ENCODE data around the gene GRID1.

The GRID1 gene

DNA sequence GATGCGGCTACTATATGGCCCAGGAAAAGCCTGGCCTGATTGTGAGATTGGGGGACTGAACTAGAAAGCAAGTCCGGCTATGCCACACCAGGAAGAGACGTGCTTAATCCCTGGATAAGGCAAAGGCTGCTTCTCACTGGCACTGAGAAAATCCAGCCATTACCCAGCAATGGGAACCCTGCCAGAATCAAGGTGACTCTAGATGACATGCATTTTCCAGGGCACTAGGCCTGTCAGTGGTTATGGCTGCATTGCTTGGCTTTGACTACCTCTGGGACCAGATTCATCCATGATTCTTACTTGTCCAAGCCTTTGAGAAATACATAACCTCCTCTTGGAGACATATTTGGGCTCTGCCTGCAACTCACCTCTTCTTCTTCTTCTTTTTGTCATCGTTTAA lies 317.2 kb downstream of the GRID1 start:
- Histone ChIP-seq H3K36me3 (ENCODE audit: control insufficient read depth, insufficient read depth, low read length, severe bottlenecking) (no peaks in the 10 kb centered on the region), H3K9ac (ENCODE audit: low read length) (no peak overlapping the region), H3K4me3 (ENCODE audit: low read length) (no peak overlapping the region), H3K4me1 (ENCODE audit: control insufficient read depth, insufficient read depth, low read length) (no peaks in the 10 kb centered on the region), H3K9me3 (ENCODE audit: control insufficient read depth, low read length) (no peaks in the 10 kb centered on the region), H3K27me3 (replicated peaks; ENCODE audit: control insufficient read depth, insufficient read depth, low read length) (no peaks in the 10 kb centered on the region)
- no peak for DNase-seq (ENCODE audit: low read depth)

DNA sequence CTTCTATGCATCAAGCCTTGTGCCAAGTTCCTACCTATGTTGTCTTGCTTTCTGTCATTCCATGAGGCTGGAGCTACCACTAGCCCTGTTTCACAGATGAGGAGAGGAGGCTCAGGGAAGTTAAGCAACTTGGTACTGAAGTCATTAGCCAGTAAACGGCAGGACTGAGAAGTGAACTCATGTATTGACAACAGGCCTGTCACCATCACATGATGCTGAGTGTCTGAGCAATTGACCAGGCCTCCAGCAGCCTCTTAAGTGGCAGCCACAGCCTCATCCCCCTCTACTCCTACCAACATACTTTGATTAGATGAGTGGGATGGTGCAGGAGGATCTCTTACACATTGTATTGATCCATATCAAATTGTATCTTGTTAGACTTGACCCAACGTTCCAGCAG lies 317.6 kb downstream of the GRID1 start:
- DNase-seq (ENCODE audit: low read depth) = no peak
- Histone ChIP-seq H3K9ac (ENCODE audit: low read length) (no peak overlapping the region), H3K4me3 (ENCODE audit: low read length) (no peak overlapping the region), H3K9me3 (ENCODE audit: control insufficient read depth, low read length) (no peaks in the 10 kb centered on the region), H3K27me3 (replicated peaks; ENCODE audit: control insufficient read depth, insufficient read depth, low read length) (no peaks in the 10 kb centered on the region), H3K4me1 (ENCODE audit: control insufficient read depth, insufficient read depth, low read length) (no peaks in the 10 kb centered on the region), H3K36me3 (ENCODE audit: control insufficient read depth, insufficient read depth, low read length, severe bottlenecking) (no peaks in the 10 kb centered on the region)

DNA sequence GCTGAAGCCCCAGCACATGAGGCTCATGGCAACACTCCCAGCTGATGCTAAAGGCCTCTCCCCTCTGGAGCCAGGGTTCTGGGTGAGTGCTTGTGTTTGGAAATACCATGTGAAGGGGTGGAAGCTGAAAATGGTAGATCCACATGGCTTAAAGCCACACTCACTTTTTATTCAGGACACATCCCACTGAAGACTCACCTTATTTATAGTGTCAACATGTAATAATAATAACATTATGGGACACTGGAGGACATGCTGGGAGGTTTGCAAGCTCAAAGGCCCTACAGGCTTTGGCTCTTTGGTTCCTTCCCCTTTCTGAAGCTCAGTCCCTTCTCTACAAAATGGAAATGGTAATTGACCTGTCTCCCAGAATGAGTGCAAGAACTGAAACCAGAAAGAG lies 318.0 kb downstream of the GRID1 start:
- no peak for DNase-seq (ENCODE audit: low read depth)
- Histone ChIP-seq H3K9me3 (ENCODE audit: control insufficient read depth, low read length) (no peaks in the 10 kb centered on the region), H3K4me1 (ENCODE audit: control insufficient read depth, insufficient read depth, low read length) (no peaks in the 10 kb centered on the region), H3K9ac (ENCODE audit: low read length) (no peak overlapping the region), H3K27me3 (replicated peaks; ENCODE audit: control insufficient read depth, insufficient read depth, low read length) (no peaks in the 10 kb centered on the region), H3K36me3 (ENCODE audit: control insufficient read depth, insufficient read depth, low read length, severe bottlenecking) (no peaks in the 10 kb centered on the region), H3K4me3 (ENCODE audit: low read length) (no peak overlapping the region)

DNA sequence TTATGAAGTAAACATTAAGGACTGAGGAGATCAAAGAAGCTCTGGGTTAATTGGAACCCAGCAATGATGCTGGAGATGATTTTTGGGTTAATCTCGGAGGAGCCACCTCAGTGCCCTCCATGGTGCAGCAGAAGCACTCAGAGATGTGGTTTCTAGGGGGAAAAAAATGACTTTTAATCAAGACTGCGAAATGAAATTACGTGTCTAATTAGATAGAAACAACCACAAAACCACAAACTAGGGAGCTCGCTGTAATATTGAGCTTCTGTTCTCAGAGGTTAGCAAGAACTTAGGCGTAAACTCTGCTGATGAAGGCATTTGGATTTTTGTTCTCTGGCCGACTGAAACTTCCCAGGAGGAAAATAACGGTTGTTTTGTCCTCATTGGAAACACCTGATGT lies 319.0 kb downstream of the GRID1 start:
- H3K4me3 ChIP-seq (ENCODE audit: low read length) = no peak overlapping the region
- DNase-seq (ENCODE audit: low read depth) = no peak
- no peak overlapping the region for H3K9ac ChIP-seq (ENCODE audit: low read length)
- no peaks in the 10 kb centered on the region for H3K4me1 ChIP-seq (ENCODE audit: control insufficient read depth, insufficient read depth, low read length)
- no peaks in the 10 kb centered on the region for H3K36me3 ChIP-seq (ENCODE audit: control insufficient read depth, insufficient read depth, low read length, severe bottlenecking)
- no peaks in the 10 kb centered on the region for H3K9me3 ChIP-seq (ENCODE audit: control insufficient read depth, low read length)
- no peaks in the 10 kb centered on the region for H3K27me3 ChIP-seq (replicated peaks; ENCODE audit: control insufficient read depth, insufficient read depth, low read length)

DNA sequence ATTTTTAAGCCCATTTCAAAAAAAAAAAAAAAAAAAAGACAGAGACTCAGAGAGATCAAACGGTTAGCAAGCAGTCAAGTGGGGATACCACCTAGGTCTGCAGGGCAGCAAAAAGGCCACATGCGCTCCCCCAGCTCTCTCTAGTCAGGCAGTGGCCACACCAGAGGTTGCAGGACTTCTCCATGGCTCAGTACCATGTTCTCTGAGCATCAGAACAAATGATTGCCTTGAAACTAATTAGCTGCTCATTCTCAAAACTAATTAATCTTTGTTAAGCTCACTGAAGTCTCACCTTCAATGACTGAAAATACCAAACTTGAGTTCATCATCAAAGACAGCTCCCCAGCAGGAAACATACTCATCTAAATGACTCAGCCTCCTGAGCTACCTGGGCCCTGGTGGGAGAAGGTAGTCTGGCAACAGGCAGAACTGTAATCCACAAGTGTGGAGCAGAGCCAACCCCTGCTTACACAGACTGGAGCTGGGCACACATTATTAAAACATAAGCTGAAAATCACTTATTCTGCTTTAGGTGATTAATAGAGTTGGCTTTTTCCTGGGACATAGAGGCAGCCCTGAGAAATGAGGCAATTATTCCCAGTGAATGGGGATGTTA lies 319.6 kb downstream of the GRID1 start:
- H3K4me1 ChIP-seq (ENCODE audit: control insufficient read depth, insufficient read depth, low read length) = no peaks in the 10 kb centered on the region
- H3K27me3 ChIP-seq (replicated peaks; ENCODE audit: control insufficient read depth, insufficient read depth, low read length) = no peaks in the 10 kb centered on the region
- DNase-seq (ENCODE audit: low read depth) = no peak
- H3K9me3 ChIP-seq (ENCODE audit: control insufficient read depth, low read length) = no peaks in the 10 kb centered on the region
- H3K4me3 ChIP-seq (ENCODE audit: low read length) = no peak overlapping the region
- no peak overlapping the region for H3K9ac ChIP-seq (ENCODE audit: low read length)
- no peaks in the 10 kb centered on the region for H3K36me3 ChIP-seq (ENCODE audit: control insufficient read depth, insufficient read depth, low read length, severe bottlenecking)

DNA sequence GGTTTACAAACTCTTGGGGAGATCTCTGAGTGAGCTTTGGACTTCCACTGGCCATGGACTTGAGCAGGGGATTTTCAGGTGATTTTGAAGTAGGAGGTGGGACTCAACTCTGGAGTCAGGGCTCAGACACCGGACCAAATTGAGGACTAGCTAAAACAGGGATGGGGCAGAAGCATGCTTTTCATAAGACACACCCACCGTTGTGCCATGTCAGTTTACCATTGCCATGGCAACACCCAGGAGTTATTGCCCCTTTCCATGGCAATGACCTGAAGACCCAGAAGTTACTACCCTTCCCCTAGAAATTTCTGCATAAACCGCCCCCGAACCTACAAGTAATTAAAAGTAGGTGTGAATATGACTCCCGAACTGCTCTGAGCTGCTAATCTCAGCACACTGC lies 320.7 kb downstream of the GRID1 start:
- Histone ChIP-seq H3K36me3 (ENCODE audit: control insufficient read depth, insufficient read depth, low read length, severe bottlenecking) (no peaks in the 10 kb centered on the region), H3K9ac (ENCODE audit: low read length) (no peak overlapping the region), H3K4me1 (ENCODE audit: control insufficient read depth, insufficient read depth, low read length) (no peaks in the 10 kb centered on the region), H3K27me3 (replicated peaks; ENCODE audit: control insufficient read depth, insufficient read depth, low read length) (no peaks in the 10 kb centered on the region), H3K4me3 (ENCODE audit: low read length) (no peak overlapping the region), H3K9me3 (ENCODE audit: control insufficient read depth, low read length) (no peaks in the 10 kb centered on the region)
- DNase-seq (ENCODE audit: low read depth) = no peak

DNA sequence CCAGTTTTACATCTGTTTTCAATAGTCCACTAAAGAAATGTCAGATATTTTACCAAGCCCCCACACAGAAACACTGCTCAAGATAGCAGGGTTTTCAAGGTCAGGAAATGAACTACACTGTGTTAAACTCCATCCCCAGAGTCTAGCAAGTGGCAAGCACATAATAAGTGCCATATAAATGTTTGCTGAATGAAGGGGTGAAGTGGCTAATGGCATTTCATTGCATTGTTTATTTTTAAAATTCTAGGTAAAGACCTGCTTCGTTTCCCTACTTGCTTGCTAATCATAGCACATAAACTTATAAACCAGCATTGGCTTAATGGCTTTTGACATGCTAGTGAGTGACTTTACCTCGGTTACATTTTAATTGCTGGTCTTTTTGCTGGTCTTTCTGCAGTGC lies 322.6 kb downstream of the GRID1 start:
- no peaks in the 10 kb centered on the region for H3K27me3 ChIP-seq (replicated peaks; ENCODE audit: control insufficient read depth, insufficient read depth, low read length)
- H3K9me3 ChIP-seq (ENCODE audit: control insufficient read depth, low read length) = no peaks in the 10 kb centered on the region
- H3K9ac ChIP-seq (ENCODE audit: low read length) = no peak overlapping the region
- H3K4me1 ChIP-seq (ENCODE audit: control insufficient read depth, insufficient read depth, low read length) = no peaks in the 10 kb centered on the region
- no peaks in the 10 kb centered on the region for H3K36me3 ChIP-seq (ENCODE audit: control insufficient read depth, insufficient read depth, low read length, severe bottlenecking)
- DNase-seq (ENCODE audit: low read depth) = no peak
- H3K4me3 ChIP-seq (ENCODE audit: low read length) = no peak overlapping the region

DNA sequence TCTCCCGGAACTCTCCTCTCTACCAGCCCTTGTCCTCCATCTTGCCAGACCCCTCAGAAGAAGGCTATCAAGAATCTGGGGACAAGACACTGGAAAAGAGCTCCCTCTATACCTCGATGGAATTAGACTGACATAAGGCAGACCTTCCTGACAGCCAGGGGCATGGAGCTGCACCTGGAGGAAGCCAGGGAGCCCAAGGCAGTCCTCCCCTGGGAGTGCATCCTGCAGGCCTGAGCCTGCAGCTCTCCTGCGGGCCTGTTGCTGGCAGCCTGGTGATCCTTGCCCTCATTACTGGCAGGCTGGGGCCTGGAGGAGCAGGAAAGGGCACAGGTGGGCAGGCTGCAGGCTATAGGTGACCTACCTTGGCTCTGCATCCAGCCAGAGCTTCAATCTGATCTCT lies 323.4 kb downstream of the GRID1 start:
- Histone ChIP-seq H3K9me3 (ENCODE audit: control insufficient read depth, low read length) (no peaks in the 10 kb centered on the region), H3K4me1 (ENCODE audit: control insufficient read depth, insufficient read depth, low read length) (no peaks in the 10 kb centered on the region), H3K36me3 (ENCODE audit: control insufficient read depth, insufficient read depth, low read length, severe bottlenecking) (no peaks in the 10 kb centered on the region), H3K27me3 (replicated peaks; ENCODE audit: control insufficient read depth, insufficient read depth, low read length) (no peaks in the 10 kb centered on the region), H3K9ac (ENCODE audit: low read length) (no peak overlapping the region), H3K4me3 (ENCODE audit: low read length) (no peak overlapping the region)
- DNase-seq (ENCODE audit: low read depth) = no peak

DNA sequence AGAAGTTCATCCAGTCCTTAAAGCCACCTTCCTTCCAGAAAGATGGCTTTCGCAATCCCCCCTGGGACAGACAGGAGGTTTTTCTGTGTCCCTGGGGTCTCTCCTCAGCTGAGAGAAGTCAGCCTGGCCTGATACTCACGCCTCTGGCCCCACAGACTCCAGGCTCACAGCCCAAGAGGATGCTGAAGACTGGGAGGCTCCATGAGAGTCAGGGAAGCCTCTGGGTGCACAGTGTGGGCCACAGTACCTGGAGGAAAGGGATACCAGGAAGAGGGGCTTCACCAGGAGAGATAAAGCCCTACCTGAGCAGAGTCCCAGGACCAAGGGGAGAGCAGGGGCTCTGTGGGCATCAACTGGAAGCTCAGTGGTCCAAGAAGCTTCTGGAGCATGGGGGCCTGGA lies 324.4 kb downstream of the GRID1 start:
- DNase-seq (ENCODE audit: low read depth) = no peak
- Histone ChIP-seq H3K9me3 (ENCODE audit: control insufficient read depth, low read length) (no peaks in the 10 kb centered on the region), H3K36me3 (ENCODE audit: control insufficient read depth, insufficient read depth, low read length, severe bottlenecking) (no peaks in the 10 kb centered on the region), H3K9ac (ENCODE audit: low read length) (no peak overlapping the region), H3K4me1 (ENCODE audit: control insufficient read depth, insufficient read depth, low read length) (no peaks in the 10 kb centered on the region), H3K27me3 (replicated peaks; ENCODE audit: control insufficient read depth, insufficient read depth, low read length) (no peaks in the 10 kb centered on the region), H3K4me3 (ENCODE audit: low read length) (no peak overlapping the region)

DNA sequence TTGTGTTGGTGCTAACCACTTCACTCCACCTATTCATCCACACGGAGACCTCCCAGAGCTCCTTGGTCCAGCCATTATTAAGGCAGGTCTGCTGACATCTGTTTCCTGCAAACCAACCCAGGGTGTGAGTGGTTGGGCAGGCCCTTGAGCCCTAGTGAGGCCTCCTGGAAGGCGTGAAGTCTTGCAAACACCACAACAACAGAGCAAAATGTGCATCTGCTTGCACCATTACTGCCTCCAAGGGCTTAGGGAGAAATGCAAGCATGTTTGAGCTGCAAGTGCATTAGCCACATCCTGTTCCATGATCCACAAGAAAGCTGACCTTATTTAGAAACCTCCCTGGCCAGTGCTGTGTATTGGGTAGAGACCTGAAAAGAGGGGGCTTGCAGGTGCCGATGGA lies 325.5 kb downstream of the GRID1 start:
- Histone ChIP-seq H3K9ac (ENCODE audit: low read length) (no peak overlapping the region), H3K9me3 (ENCODE audit: control insufficient read depth, low read length) (no peaks in the 10 kb centered on the region), H3K4me1 (ENCODE audit: control insufficient read depth, insufficient read depth, low read length) (no peaks in the 10 kb centered on the region), H3K4me3 (ENCODE audit: low read length) (no peak overlapping the region), H3K36me3 (ENCODE audit: control insufficient read depth, insufficient read depth, low read length, severe bottlenecking) (no peaks in the 10 kb centered on the region), H3K27me3 (replicated peaks; ENCODE audit: control insufficient read depth, insufficient read depth, low read length) (no peaks in the 10 kb centered on the region)
- DNase-seq (ENCODE audit: low read depth) = no peak

DNA sequence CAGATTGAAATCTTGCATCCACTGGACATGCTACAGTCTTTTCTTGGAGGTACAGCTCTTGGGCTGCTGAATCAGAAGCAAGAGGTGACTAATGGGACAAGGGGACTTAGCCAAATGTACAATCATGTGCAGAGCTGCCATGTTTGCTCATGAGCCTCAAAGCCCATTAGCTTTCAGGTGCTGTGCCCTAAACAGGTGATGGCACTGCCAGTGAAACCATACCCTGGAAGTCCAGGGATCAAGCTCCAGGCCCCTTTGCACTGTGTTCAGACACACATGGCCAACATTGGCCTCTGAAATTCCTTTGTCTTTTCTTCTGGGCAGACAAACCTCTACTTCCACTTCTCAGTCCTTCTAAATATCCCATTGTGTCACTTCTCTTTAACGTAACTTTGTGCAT lies 328.2 kb downstream of the GRID1 start:
- H3K27me3 ChIP-seq (replicated peaks; ENCODE audit: control insufficient read depth, insufficient read depth, low read length) = no peaks in the 10 kb centered on the region
- H3K36me3 ChIP-seq (ENCODE audit: control insufficient read depth, insufficient read depth, low read length, severe bottlenecking) = no peaks in the 10 kb centered on the region
- DNase-seq (ENCODE audit: low read depth) = no peak
- no peak overlapping the region for H3K4me3 ChIP-seq (ENCODE audit: low read length)
- H3K9ac ChIP-seq (ENCODE audit: low read length) = no peak overlapping the region
- no peaks in the 10 kb centered on the region for H3K9me3 ChIP-seq (ENCODE audit: control insufficient read depth, low read length)
- no peaks in the 10 kb centered on the region for H3K4me1 ChIP-seq (ENCODE audit: control insufficient read depth, insufficient read depth, low read length)

DNA sequence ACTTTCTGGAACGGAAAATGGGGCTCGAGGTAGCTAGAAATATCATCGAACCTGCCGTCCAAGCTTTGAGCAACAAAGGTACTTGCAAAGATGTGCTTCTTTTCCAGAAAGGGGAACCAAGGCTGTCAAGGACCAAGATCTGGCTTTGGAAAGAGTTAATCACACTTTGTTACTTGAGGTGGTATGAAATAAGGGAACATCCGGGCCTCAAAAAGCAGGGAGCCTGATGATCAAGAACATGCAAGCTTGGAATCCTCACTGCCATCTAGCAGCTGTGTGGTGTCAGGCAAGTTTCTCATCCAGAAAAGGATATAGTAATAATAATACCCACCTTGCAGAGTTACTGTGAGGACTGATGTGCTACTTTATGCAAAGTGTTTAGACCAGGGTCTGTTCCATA lies 329.5 kb downstream of the GRID1 start:
- Histone ChIP-seq H3K9me3 (ENCODE audit: control insufficient read depth, low read length) (no peaks in the 10 kb centered on the region), H3K36me3 (ENCODE audit: control insufficient read depth, insufficient read depth, low read length, severe bottlenecking) (no peaks in the 10 kb centered on the region), H3K4me3 (ENCODE audit: low read length) (no peak overlapping the region), H3K4me1 (ENCODE audit: control insufficient read depth, insufficient read depth, low read length) (no peaks in the 10 kb centered on the region), H3K27me3 (replicated peaks; ENCODE audit: control insufficient read depth, insufficient read depth, low read length) (no peaks in the 10 kb centered on the region), H3K9ac (ENCODE audit: low read length) (no peak overlapping the region)
- DNase-seq (ENCODE audit: low read depth) = no peak
